ENCODE results near the gene B4GALT2.

Gene B4GALT2

DNA sequence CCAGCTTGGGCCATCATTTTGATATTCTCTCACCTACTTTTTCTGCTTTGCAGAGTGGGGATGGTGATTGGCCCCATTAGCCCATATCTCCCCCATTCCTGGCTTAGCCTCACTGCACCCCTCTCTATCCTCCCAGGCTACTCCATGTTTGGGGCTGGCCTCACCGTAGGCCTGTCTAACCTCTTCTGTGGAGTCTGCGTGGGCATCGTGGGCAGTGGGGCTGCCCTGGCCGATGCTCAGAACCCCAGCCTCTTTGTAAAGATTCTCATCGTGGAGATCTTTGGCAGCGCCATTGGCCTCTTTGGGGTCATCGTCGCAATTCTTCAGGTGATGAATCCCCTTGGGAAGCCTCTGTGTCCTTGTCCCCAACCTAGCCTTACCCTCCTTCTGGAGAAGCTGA lies 2.1 kb upstream of the B4GALT2 start:
- H3K27me3 ChIP-seq, result no peaks in the 10 kb centered on the region
- intact Hi-C loops (cut with DNase I; ENCODE audit: low total_unique reads), result no loop called here
- no peak for DNase-seq
- H3K9me3 ChIP-seq, result no peaks in the 10 kb centered on the region
- no peak overlapping the region for H3K27ac ChIP-seq
- peaks cover 0 to 56% (median 44%) of the 10 kb centered on the region in 4 donors for H3K4me1 ChIP-seq
- H3K36me3 ChIP-seq, result peaks cover 12 to 33% (median 15%) of the 10 kb centered on the region in 3 donors
- no peak overlapping the region for H3K4me3 ChIP-seq
- TF ChIP-seq CTCF (IDR thresholded peaks at IDR 0.05), result no peak

- DNase-seq, result no peak
- peaks cover 0 to 56% (median 44%) of the 10 kb centered on the region in 4 donors for H3K4me1 ChIP-seq
- no peaks in the 10 kb centered on the region for H3K9me3 ChIP-seq
- H3K36me3 ChIP-seq, result peaks cover 12 to 25% (median 15%) of the 10 kb centered on the region in 3 donors
- TF ChIP-seq CTCF (IDR thresholded peaks at IDR 0.05), result no peak
- no peaks in the 10 kb centered on the region for H3K27me3 ChIP-seq
- no peak overlapping the region for H3K4me3 ChIP-seq
- intact Hi-C loops (cut with DNase I; ENCODE audit: low total_unique reads), result no loop called here
- H3K27ac ChIP-seq, result no peak overlapping the region
Measured at GRCh38 chr1:43977376-43978263, 1.4 kb upstream of the B4GALT2 start.

- DNase-seq, result no peak
- Histone ChIP-seq H3K4me3 (peak overlapping the region; percentile 64 to 93), H3K27me3 (no peaks in the 10 kb centered on the region), H3K4me1 (peaks cover 0 to 56% (median 44%) of the 10 kb centered on the region in 4 donors), H3K27ac (peak overlapping the region in 1 of 2 donors; percentile 58), H3K9me3 (no peaks in the 10 kb centered on the region), H3K36me3 (peaks cover 12 to 22% (median 15%) of the 10 kb centered on the region in 3 donors)
- no peak for TF ChIP-seq CTCF (IDR thresholded peaks at IDR 0.05)
- intact Hi-C loops (cut with DNase I; ENCODE audit: low total_unique reads), result no loop called here
Measured at GRCh38 chr1:43978264-43978550, 803 bp upstream of the B4GALT2 start.

DNA sequence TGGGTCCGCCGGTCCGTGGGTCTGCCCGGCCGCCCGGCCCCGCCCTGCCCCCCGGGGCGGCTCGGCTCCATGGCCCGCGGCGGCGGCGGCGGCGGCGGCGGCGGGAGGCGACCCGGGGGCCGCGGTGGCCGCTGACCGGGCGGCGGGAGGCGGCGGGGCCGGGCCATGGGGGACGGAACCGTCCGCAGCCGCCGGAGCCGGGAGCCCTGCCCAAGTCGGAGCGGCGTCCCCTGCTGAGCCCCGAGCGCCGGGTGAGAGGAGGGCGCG lies 184 bp downstream of the B4GALT2 start:
- TF ChIP-seq CTCF (IDR thresholded peaks at IDR 0.05), result no peak
- no peaks in the 10 kb centered on the region for H3K9me3 ChIP-seq
- H3K27me3 ChIP-seq, result no peaks in the 10 kb centered on the region
- H3K36me3 ChIP-seq, result peaks cover 12 to 27% (median 15%) of the 10 kb centered on the region in 3 donors
- DNase-seq, result no peak
- H3K27ac ChIP-seq, result peak overlapping the region; percentile 63 to 74
- H3K4me3 ChIP-seq, result peak overlapping the region; percentile 64 to 93
- H3K4me1 ChIP-seq, result peaks cover 0 to 52% (median 41%) of the 10 kb centered on the region in 4 donors
- intact Hi-C loops (cut with DNase I; ENCODE audit: low total_unique reads), result no loop called here

- Histone ChIP-seq H3K27ac (peak overlapping the region; percentile 63 to 74), H3K4me1 (peaks cover 0 to 50% (median 40%) of the 10 kb centered on the region in 4 donors)
Measured at GRCh38 chr1:43979528-43980254, 681 bp downstream of the B4GALT2 start.

More at GRCh38 chr1:43979528-43980254, 681 bp downstream of the B4GALT2 start:
- peak in 1 of 2 donors; percentile 74 for DNase-seq
- H3K9me3 ChIP-seq, result no peaks in the 10 kb centered on the region
- no peak for TF ChIP-seq CTCF (IDR thresholded peaks at IDR 0.05)
- H3K36me3 ChIP-seq, result peaks cover 12 to 32% (median 16%) of the 10 kb centered on the region in 3 donors
- H3K27me3 ChIP-seq, result no peaks in the 10 kb centered on the region
- intact Hi-C loops (cut with DNase I; ENCODE audit: low total_unique reads), result no loop called here
- H3K4me3 ChIP-seq, result peak overlapping the region; percentile 64 to 93
